K562 (cell line): ENCODE measurements around the gene HOXC12. TPM values are rescaled to one million over a fixed set of nuclear protein-coding genes. Genes with fewer than 3 reads are reported as not detected.

ENCODE experiments used
- CBFB ChIP-seq: sonication (generic); formaldehyde crosslinking; IDR thresholded peaks from 2 replicates; pipeline ENCODE4 v1.4.0; 2020; ENCODE audit warnings: mild to moderate bottlenecking, missing genetic modification reagents
- CC2D1A ChIP-seq: fragments of 450-650 bp; IDR thresholded peaks from 2 replicates; pipeline ENCODE4 v1.6.1; 2017; ENCODE audit warnings: mild to moderate bottlenecking
- CCNT2 ChIP-seq: IDR thresholded peaks from 2 replicates; pipeline ENCODE4 v1.6.1; 2011; ENCODE audit warnings: borderline replicate concordance, low read depth, mild to moderate bottlenecking, moderate library complexity, mixed read lengths, low read length; ENCODE audit not compliant: insufficient read length; ENCODE audit errors: extremely low read depth
- E2F3 ChIP-seq: fragments of 250-450 bp; sonication (Bioruptor Pico); IDR thresholded peaks from 2 replicates; pipeline ENCODE4 v1.4.0; 2020; ENCODE audit warnings: mild to moderate bottlenecking
- ELK3 ChIP-seq: fragments of 450-650 bp; formaldehyde crosslinking; IDR thresholded peaks from 2 replicates; pipeline ENCODE4 v1.4.0; 2020; ENCODE audit warnings: mild to moderate bottlenecking
- FOS ChIP-seq: IDR thresholded peaks from 3 replicates; pipeline ENCODE4 v1.6.1; 2011; ENCODE audit not compliant: insufficient read length; ENCODE audit errors: extremely low read depth
- HNRNPL ChIP-seq: fragments of 200-400 bp; formaldehyde crosslinking; IDR thresholded peaks from 2 replicates; pipeline ENCODE4 v1.6.1; 2017; ENCODE audit warnings: low read depth, mild to moderate bottlenecking, low read length
- MTF1 ChIP-seq: fragments of 250-450 bp; sonication (Bioruptor Pico); IDR thresholded peaks from 2 replicates; pipeline ENCODE4 v1.9.0; 2021; ENCODE audit warnings: moderate library complexity, mild to moderate bottlenecking, inconsistent platforms, borderline replicate concordance
- TAF15 ChIP-seq: fragments of 200-400 bp; formaldehyde crosslinking; IDR thresholded peaks from 2 replicates; pipeline ENCODE4 v1.6.1; 2017; ENCODE audit warnings: mild to moderate bottlenecking, low read depth, low read length, moderate library complexity
- polyA plus RNA-seq, 8 experiments: library from polyadenylated mRNA; depleted of rRNA in 4 of 8; stranded (reverse) in 5 of 8; unstranded in 3 of 8; fragments of >200 nt; fragmentation: Nextera tagmentation in 2 of 8; fragmentation: Illumina TruSeq in 1 of 8; extraction: Ambion mirVana in 2 of 8; extraction: Trizol in 1 of 8; gene quantifications; 2 replicates each; pipeline versions ENCODE4 v1.2.1 to v1.2.3, GENCODE V29; 2011 to 2014; ENCODE audit warnings: inconsistent platforms in 1 of 8, missing spikeins in 1 of 8
- total RNA-seq, 7 experiments: library from RNA; depleted of rRNA in 6 of 7; stranded (reverse); fragments of >200 nt in 6 of 7; fragmentation: Illumina TruSeq in 2 of 7; extraction: Trizol in 2 of 7; gene quantifications; 2 replicates each; pipeline versions ENCODE4 v1.2.1 to v1.2.3, GENCODE V29; 2011 to 2021; ENCODE audit warnings: low replicate concordance in 1 of 7
- TF ChIP-seq, protein P1 (sequence below): fragments of 450-650 bp; IDR thresholded peaks from 2 replicates; pipeline ENCODE4 v1.6.1; 2016; ENCODE audit warnings: mild to moderate bottlenecking, moderate library complexity
- TF ChIP-seq, protein P2 (sequence below): fragments of 250-450 bp; sonication (Bioruptor Pico); IDR thresholded peaks from 2 replicates; pipeline ENCODE4 v1.4.0; 2020; ENCODE audit warnings: mild to moderate bottlenecking

Gene HOXC12
- total and polyA plus RNA-seq, 9 of the 15 experiments (the other 6 are each of a cell fraction or from before 2014, with no cell fraction given) = 0.04 to 0.36 (median 0.11) TPM; not detected in 1

DNA sequence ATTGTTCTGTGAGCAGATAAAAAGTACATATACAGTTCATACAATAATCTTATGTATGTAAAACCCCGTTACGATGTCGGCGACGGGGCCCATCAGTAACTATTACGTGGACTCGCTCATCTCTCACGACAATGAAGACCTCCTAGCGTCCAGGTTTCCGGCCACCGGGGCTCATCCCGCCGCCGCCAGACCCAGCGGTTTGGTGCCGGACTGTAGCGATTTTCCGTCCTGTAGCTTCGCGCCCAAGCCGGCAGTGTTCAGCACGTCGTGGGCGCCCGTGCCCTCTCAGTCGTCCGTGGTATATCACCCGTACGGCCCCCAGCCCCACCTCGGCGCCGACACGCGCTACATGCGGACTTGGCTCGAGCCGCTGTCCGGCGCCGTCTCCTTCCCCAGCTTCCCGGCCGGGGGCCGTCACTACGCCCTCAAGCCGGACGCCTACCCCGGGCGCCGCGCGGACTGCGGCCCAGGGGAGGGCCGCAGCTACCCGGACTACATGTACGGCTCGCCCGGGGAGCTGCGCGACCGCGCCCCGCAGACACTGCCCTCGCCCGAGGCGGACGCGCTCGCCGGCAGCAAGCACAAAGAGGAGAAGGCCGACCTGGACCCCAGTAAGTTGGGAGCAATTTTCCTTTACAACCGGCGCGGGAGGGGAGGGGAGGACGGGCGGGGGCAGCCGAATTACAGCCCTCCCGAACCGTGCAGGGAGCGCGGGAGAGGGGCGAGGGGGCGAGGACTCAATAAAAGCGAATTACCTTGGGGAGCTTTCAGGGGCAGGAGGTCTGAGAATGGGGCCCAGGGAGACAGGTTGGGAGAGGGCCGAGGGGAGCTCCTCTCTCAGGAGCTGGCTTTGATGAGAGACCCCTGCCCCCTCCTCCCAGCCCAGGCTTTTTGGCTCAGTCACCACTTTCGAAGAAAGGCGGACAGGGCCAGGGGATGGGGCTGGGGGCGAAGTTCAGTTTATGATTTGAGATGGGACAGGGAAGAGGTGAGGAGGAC, 45.7 kb downstream of the HOXC12 start, which contains the start of gene HOXC9 (continued):
- TF ChIP-seq, protein P1, sequence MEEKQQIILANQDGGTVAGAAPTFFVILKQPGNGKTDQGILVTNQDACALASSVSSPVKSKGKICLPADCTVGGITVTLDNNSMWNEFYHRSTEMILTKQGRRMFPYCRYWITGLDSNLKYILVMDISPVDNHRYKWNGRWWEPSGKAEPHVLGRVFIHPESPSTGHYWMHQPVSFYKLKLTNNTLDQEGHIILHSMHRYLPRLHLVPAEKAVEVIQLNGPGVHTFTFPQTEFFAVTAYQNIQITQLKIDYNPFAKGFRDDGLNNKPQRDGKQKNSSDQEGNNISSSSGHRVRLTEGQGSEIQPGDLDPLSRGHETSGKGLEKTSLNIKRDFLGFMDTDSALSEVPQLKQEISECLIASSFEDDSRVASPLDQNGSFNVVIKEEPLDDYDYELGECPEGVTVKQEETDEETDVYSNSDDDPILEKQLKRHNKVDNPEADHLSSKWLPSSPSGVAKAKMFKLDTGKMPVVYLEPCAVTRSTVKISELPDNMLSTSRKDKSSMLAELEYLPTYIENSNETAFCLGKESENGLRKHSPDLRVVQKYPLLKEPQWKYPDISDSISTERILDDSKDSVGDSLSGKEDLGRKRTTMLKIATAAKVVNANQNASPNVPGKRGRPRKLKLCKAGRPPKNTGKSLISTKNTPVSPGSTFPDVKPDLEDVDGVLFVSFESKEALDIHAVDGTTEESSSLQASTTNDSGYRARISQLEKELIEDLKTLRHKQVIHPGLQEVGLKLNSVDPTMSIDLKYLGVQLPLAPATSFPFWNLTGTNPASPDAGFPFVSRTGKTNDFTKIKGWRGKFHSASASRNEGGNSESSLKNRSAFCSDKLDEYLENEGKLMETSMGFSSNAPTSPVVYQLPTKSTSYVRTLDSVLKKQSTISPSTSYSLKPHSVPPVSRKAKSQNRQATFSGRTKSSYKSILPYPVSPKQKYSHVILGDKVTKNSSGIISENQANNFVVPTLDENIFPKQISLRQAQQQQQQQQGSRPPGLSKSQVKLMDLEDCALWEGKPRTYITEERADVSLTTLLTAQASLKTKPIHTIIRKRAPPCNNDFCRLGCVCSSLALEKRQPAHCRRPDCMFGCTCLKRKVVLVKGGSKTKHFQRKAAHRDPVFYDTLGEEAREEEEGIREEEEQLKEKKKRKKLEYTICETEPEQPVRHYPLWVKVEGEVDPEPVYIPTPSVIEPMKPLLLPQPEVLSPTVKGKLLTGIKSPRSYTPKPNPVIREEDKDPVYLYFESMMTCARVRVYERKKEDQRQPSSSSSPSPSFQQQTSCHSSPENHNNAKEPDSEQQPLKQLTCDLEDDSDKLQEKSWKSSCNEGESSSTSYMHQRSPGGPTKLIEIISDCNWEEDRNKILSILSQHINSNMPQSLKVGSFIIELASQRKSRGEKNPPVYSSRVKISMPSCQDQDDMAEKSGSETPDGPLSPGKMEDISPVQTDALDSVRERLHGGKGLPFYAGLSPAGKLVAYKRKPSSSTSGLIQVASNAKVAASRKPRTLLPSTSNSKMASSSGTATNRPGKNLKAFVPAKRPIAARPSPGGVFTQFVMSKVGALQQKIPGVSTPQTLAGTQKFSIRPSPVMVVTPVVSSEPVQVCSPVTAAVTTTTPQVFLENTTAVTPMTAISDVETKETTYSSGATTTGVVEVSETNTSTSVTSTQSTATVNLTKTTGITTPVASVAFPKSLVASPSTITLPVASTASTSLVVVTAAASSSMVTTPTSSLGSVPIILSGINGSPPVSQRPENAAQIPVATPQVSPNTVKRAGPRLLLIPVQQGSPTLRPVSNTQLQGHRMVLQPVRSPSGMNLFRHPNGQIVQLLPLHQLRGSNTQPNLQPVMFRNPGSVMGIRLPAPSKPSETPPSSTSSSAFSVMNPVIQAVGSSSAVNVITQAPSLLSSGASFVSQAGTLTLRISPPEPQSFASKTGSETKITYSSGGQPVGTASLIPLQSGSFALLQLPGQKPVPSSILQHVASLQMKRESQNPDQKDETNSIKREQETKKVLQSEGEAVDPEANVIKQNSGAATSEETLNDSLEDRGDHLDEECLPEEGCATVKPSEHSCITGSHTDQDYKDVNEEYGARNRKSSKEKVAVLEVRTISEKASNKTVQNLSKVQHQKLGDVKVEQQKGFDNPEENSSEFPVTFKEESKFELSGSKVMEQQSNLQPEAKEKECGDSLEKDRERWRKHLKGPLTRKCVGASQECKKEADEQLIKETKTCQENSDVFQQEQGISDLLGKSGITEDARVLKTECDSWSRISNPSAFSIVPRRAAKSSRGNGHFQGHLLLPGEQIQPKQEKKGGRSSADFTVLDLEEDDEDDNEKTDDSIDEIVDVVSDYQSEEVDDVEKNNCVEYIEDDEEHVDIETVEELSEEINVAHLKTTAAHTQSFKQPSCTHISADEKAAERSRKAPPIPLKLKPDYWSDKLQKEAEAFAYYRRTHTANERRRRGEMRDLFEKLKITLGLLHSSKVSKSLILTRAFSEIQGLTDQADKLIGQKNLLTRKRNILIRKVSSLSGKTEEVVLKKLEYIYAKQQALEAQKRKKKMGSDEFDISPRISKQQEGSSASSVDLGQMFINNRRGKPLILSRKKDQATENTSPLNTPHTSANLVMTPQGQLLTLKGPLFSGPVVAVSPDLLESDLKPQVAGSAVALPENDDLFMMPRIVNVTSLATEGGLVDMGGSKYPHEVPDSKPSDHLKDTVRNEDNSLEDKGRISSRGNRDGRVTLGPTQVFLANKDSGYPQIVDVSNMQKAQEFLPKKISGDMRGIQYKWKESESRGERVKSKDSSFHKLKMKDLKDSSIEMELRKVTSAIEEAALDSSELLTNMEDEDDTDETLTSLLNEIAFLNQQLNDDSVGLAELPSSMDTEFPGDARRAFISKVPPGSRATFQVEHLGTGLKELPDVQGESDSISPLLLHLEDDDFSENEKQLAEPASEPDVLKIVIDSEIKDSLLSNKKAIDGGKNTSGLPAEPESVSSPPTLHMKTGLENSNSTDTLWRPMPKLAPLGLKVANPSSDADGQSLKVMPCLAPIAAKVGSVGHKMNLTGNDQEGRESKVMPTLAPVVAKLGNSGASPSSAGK = peak; percentile 92
- TF ChIP-seq CBFB (CRISPR knock-in tag) (no peak), MTF1 (no peak), HNRNPL (peak; percentile 36; the same call in 1 of the 2 replicates), ELK3 (no peak), CC2D1A (no peak), E2F3 (CRISPR knock-in tag) (peak; percentile 30; the same call in 1 of the 2 replicates), TAF15 (no peak), FOS (no peak), CCNT2 (peak; percentile 60)
- TF ChIP-seq, protein P2, sequence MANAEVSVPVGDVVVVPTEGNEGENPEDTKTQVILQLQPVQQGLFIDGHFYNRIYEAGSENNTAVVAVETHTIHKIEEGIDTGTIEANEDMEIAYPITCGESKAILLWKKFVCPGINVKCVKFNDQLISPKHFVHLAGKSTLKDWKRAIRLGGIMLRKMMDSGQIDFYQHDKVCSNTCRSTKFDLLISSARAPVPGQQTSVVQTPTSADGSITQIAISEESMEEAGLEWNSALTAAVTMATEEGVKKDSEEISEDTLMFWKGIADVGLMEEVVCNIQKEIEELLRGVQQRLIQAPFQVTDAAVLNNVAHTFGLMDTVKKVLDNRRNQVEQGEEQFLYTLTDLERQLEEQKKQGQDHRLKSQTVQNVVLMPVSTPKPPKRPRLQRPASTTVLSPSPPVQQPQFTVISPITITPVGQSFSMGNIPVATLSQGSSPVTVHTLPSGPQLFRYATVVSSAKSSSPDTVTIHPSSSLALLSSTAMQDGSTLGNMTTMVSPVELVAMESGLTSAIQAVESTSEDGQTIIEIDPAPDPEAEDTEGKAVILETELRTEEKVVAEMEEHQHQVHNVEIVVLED (CRISPR knock-in tag) = no peak
